Measurements from ENCODE around the gene CDC42BPG. TPM values are rescaled to one million over a fixed set of nuclear protein-coding genes. Genes with fewer than 3 reads are reported as not detected.
A peak's percentile ranks its signal among the peaks of the same experiment; 100 is the strongest.

CDC42BPG gene
- total and polyA plus RNA-seq, 10 of the 15 experiments (the other 5 are each of a cell fraction or from before 2014, with no cell fraction given): 0.02 to 1.3 (median 0.09) TPM; not detected in 1

- no peak for TF ChIP-seq NFXL1 (IDR thresholded peaks at IDR 0.05; ENCODE audit: borderline replicate concordance)
- no peak for TF ChIP-seq ELK1 (IDR thresholded peaks at IDR 0.05; ENCODE audit: low read depth, low read length)
- TF ChIP-seq HCFC1 (IDR thresholded peaks at IDR 0.05; ENCODE audit: low read length): no peak
- no peak for TF ChIP-seq HDAC2 (IDR thresholded peaks at IDR 0.05)
- TF ChIP-seq FOS (IDR thresholded peaks at IDR 0.05; ENCODE audit: borderline replicate concordance, extremely low read depth, insufficient read length): no peak
- TF ChIP-seq HSF1 (IDR thresholded peaks at IDR 0.05; ENCODE audit: low read depth, low read length): no peak
- no peak for TF ChIP-seq IRF4 (IDR thresholded peaks at IDR 0.05; ENCODE audit: low read depth, low read length)
These were observed 46.1 kb upstream of the CDC42BPG start (continued) for GRCh38 chr11:64890522-64890939.

- POLR2A ChIA-PET: interaction anchor here (0.6 to 19.9 kb wide), 5 partner anchors 11 to 602 kb away, joined by 4 to 620 read pairs (median 5); partner anchors contain the start of gene EHD1
- no peaks in the 10 kb centered on the region for H4K20me1 ChIP-seq (ENCODE audit: control insufficient read depth, insufficient read depth)
- SMC1A ChIA-PET (ENCODE audit: uncharacterized antibody, unreplicated experiment): interaction anchor here (0.9 to 6.1 kb wide), 6 partner anchors 11 to 291 kb away, joined by 3 to 54 read pairs (median 5); no protein-coding TSS in a partner anchor
- CTCF ChIA-PET: interaction anchor here (0.6 to 30.0 kb wide), 8 partner anchors 10 to 388 kb away, joined by 3 to 1208 read pairs (median 9); partner anchors contain the start of genes CDC42BPG and EHD1
- H3K9ac ChIP-seq (ENCODE audit: control insufficient read depth, insufficient read depth, low read length): no peak overlapping the region
- H3K4me3 ChIP-seq: no peak overlapping the region
- H3K27ac ChIP-seq (ENCODE audit: control insufficient read depth, insufficient read depth): no peak overlapping the region
- no peak for DNase-seq (ENCODE audit: low read depth, low spot score)
- intact Hi-C loops (cut with micrococcal nuclease; ENCODE audit: unreplicated experiment) (no loop called here), in situ Hi-C loops (cut with MboI) (no loop called here)
- H3K4me1 ChIP-seq (ENCODE audit: control insufficient read depth, insufficient read depth, low read length): peaks cover 12% of the 10 kb centered on the region
- no peak for ATAC-seq
- no peaks in the 10 kb centered on the region for H3K36me3 ChIP-seq (ENCODE audit: control insufficient read depth in 2 of 2, insufficient read depth in 2 of 2, low read length in 1 of 2)
- FAIRE-seq: peak; percentile 18
- WGBS (ENCODE audit: insufficient coverage, insufficient replicate concordance, low lambda C conversion rate, missing lambda C conversion rate): 62% methylated on average over 9 of the region's 9 CpGs
- RAD21 ChIA-PET (ENCODE audit: unreplicated experiment): interaction anchor here (0.9 to 4.7 kb wide), 4 partner anchors 11 to 41 kb away, joined by 3 to 61 read pairs (median 6); no protein-coding TSS in a partner anchor
- no peaks in the 10 kb centered on the region for H3K79me2 ChIP-seq (ENCODE audit: control insufficient read depth, insufficient read depth, low read length)
- 0 out of 2 replicates have a peak overlapping the region, but pooled peaks have one; percentile 69 for H3K4me2 ChIP-seq (ENCODE audit: control insufficient read depth, insufficient read depth)
- H3K9me3 ChIP-seq (replicated peaks; ENCODE audit: control insufficient read depth, insufficient read depth, low read length): no peaks in the 10 kb centered on the region
- H2AFZ ChIP-seq (ENCODE audit: control insufficient read depth, low read depth, low read length): no peak overlapping the region
- no TSS peak for BruUV-seq (replicated peaks)
- H3K27me3 ChIP-seq (replicated peaks in 1 of 2; ENCODE audit: control insufficient read depth in 2 of 2, insufficient read depth in 2 of 2, low read length in 1 of 2): no peaks in the 10 kb centered on the region
- TF ChIP-seq FOXM1 (IDR thresholded peaks at IDR 0.05; ENCODE audit: low read depth, low read length): no peak
- TF ChIP-seq RAD21 (IDR thresholded peaks at IDR 0.05; ENCODE audit: insufficient read depth, low read depth, low read length): no peak
- no peak for TF ChIP-seq HSF1 (IDR thresholded peaks at IDR 0.05; ENCODE audit: low read depth, low read length)
- no peak for TF ChIP-seq ZBTB11 (CRISPR knock-in tag; IDR thresholded peaks at IDR 0.05)
- TF ChIP-seq E2F4 (IDR thresholded peaks at IDR 0.05; ENCODE audit: low read depth, low read length): no peak
- no peak for TF ChIP-seq SRF (IDR thresholded peaks at IDR 0.05; ENCODE audit: low read depth in 2 of 2, low read length in 2 of 2)
These were observed 44.5 kb upstream of the CDC42BPG start for GRCh38 chr11:64888729-64889511.
